Activated naive CD4-positive, alpha-beta T cell treated with anti-CD3 and anti-CD28 coated beads, Interleukin-2, amount 50 U/mL, for 24 hours (primary cell): ENCODE results near the gene PTGER1.

ENCODE experiments used
- H3K27ac Mint-ChIP-seq: one replicate; pipeline ENCODE4 v1.8.0; 2021; ENCODE audit warnings: mild to moderate bottlenecking, mixed read lengths
- H3K27me3 Mint-ChIP-seq: one replicate; pipeline ENCODE4 v1.8.0; 2021; ENCODE audit warnings: mixed read lengths
- H3K36me3 Mint-ChIP-seq: one replicate; pipeline ENCODE4 v1.8.0; 2021; ENCODE audit warnings: mixed read lengths
- H3K4me1 Mint-ChIP-seq: one replicate; pipeline ENCODE4 v1.8.0; 2021; ENCODE audit warnings: mixed read lengths
- H3K4me3 Mint-ChIP-seq: one replicate; pipeline ENCODE4 v1.8.0; 2021; ENCODE audit warnings: mild to moderate bottlenecking, mixed read lengths
- H3K9me3 Mint-ChIP-seq: one replicate; pipeline ENCODE4 v1.8.0; 2021; ENCODE audit warnings: mixed read lengths

Gene PTGER1

DNA sequence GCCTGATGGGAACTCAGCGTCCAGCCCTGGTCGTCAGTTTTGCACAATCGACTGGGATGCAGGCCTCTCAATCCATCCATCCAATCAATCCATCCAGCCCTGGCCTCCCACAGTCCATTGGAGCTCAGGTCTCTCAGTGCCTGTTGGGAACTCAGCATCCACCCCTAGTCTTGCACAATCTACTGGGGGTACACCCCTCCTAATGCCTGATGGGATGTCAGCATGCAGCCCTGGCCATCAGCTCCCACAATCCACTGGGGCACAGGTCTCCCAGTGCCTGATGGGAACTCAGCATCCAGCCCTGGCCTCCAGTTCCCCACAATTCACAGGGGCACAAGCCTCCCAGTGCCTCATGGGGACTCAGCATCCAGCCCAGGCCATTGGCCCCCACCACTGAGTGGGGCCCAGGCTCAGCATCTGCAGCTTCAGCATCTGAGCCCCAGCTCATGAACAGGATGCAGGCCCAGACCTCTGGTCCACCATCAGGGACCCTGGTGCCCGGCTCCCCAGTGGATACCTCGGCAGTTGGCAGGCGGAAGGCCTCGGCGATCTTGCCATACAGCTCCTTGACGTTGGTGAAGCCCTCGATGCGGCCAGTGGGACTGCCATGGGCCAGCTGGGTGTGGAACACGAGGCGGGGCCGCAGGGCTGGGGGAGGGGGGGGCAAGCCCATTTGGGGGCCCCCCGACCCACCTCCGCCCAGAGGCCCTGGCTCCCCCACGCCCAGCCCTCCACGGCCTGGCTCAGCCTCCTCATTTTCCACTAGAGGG, 7.2 kb upstream of the PTGER1 start:
- Mint-ChIP-seq H3K4me3 (no peak overlapping the region), H3K4me1 (peaks cover 6% of the 10 kb centered on the region), H3K9me3 (no peaks in the 10 kb centered on the region), H3K36me3 (no peaks in the 10 kb centered on the region), H3K27ac (no peak overlapping the region), H3K27me3 (no peaks in the 10 kb centered on the region)

- Mint-ChIP-seq H3K4me1 (peaks cover 10% of the 10 kb centered on the region), H3K4me3 (no peak overlapping the region), H3K27ac (no peak overlapping the region), H3K9me3 (no peaks in the 10 kb centered on the region), H3K27me3 (peaks cover 2% of the 10 kb centered on the region), H3K36me3 (no peaks in the 10 kb centered on the region)
Observed at GRCh38 chr19:14480700-14481079, 5.5 kb upstream of the PTGER1 start.

DNA sequence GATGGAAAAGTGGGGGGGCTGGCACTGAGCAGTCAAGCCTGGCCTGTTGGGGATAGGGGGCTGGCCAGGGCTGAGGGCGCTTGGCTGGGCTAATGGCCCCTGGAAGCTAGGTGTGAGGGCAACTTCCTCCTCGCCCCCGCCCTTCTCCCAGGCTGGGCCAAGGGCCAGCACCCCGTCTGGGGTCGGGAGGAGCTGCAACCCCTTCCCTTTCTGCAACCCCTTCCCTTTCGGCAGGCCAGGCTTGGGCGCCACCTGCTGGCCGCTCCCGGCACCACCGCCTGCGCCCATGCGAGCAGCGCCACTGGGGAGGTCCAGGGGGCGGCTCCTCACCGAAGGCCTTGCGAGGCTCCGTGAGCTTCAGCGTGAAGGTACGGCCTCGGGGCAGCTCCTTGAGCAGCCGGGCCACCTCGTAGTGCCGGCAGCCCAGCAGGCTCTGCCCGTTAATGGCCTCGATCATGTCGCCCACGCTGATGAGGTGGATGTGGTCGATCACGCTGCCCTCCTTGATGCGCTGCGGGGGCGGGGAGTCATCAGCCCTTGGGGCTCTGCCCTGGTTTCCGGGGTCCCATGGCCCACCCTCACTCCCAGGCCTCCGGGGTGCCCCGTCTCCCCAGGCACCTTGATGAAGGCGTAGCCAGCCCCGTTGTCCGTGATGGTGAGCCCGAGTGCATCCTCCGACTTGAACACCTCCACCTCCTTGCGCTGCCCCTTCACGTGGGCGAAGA, 5.0 kb upstream of the PTGER1 start:
- no peak overlapping the region for H3K4me3 Mint-ChIP-seq
- H3K4me1 Mint-ChIP-seq, result peaks cover 15% of the 10 kb centered on the region
- no peaks in the 10 kb centered on the region for H3K36me3 Mint-ChIP-seq
- no peaks in the 10 kb centered on the region for H3K9me3 Mint-ChIP-seq
- no peak overlapping the region for H3K27ac Mint-ChIP-seq
- peaks cover 2% of the 10 kb centered on the region for H3K27me3 Mint-ChIP-seq

DNA sequence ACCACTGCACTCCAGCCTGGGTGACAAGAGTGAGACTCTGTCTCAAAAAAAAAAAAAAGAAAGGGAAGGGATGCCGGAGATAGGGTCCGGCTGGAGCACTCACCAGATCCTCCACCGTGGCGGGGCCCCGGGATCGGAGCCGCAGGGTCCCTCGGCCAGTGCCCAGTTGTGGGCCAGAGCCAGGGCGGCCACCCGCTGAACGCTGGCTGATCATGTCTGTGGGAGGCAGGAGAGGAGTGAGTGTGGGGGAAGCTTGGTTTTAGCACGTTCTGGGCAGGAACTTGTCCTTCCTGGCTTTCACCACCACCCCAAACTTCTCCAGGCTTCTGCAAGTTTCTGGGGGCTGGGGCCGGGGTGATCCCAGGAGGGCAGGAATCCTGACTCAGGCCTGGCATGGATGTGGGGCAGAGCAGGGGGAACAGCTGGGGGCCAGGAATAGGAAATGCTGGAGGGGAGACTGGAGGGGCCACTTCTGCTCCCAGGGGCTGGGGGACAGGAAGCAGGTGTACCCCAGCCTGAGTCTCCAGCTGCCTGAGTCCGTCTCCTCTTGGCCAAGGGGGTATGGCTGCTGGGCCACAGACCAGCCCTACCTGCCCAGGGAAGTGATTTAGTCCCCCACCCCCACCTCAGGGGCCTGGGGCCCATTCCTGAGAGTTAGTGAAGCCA, 4.3 kb upstream of the PTGER1 start:
- peaks cover 20% of the 10 kb centered on the region for H3K4me1 Mint-ChIP-seq
- no peaks in the 10 kb centered on the region for H3K9me3 Mint-ChIP-seq
- H3K27ac Mint-ChIP-seq, result no peak overlapping the region
- H3K27me3 Mint-ChIP-seq, result peaks cover 6% of the 10 kb centered on the region
- H3K4me3 Mint-ChIP-seq, result no peak overlapping the region
- no peaks in the 10 kb centered on the region for H3K36me3 Mint-ChIP-seq

GRCh38 chr19:14478113-14478545, 3.0 kb upstream of the PTGER1 start:
- no peaks in the 10 kb centered on the region for H3K9me3 Mint-ChIP-seq

DNA sequence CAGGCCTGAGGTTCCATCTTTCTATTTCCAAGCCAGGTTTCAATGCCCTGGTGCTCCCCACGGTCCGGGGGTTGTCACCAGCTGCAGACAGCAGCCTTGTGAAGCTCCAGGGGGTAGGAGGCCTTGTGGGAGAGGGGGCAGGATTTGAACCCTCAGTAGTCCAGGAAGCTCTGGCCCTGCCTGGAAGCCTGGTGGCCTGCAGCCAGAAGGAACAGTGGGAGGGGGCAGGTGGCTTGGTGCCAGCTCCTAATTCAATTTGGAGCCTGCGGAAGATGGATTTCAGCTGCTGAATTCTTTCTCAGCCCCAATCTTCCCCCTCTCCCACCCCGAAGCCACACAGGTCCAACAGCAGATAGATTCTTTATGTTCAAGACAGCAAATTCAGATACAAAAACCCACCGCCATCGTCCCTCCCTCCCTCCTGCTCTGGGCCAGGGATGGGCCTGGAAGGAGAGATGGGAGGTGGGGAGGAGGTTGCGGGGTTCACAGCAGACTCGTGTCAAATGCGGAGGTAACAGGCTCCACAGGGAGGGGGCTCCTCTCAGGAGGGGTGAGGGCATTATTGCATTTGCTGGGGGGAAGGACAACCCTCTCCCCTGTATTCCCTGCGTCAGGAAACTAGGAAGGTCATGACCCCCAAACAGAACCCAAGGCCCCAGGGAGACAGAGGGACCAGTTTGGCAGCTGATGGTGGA, 2.4 kb upstream of the PTGER1 start:
- no peaks in the 10 kb centered on the region for H3K9me3 Mint-ChIP-seq
- H3K4me1 Mint-ChIP-seq, result peaks cover 30% of the 10 kb centered on the region
- no peaks in the 10 kb centered on the region for H3K36me3 Mint-ChIP-seq
- H3K27ac Mint-ChIP-seq, result no peak overlapping the region
- peaks cover 14% of the 10 kb centered on the region for H3K27me3 Mint-ChIP-seq
- no peak overlapping the region for H3K4me3 Mint-ChIP-seq

More at GRCh38 chr19:14478113-14478545, 3.0 kb upstream of the PTGER1 start:
- H3K4me3 Mint-ChIP-seq, result no peak overlapping the region
- H3K4me1 Mint-ChIP-seq, result peaks cover 25% of the 10 kb centered on the region
- H3K36me3 Mint-ChIP-seq, result no peaks in the 10 kb centered on the region
- peaks cover 11% of the 10 kb centered on the region for H3K27me3 Mint-ChIP-seq
- H3K27ac Mint-ChIP-seq, result no peak overlapping the region

- H3K4me1 Mint-ChIP-seq, result peaks cover 30% of the 10 kb centered on the region
Observed at GRCh38 chr19:14476673-14477401, 1.7 kb upstream of the PTGER1 start.

GRCh38 chr19:14476327-14476672, 1.1 kb upstream of the PTGER1 start:
- no peaks in the 10 kb centered on the region for H3K9me3 Mint-ChIP-seq
- H3K4me1 Mint-ChIP-seq, result peaks cover 30% of the 10 kb centered on the region
- H3K27ac Mint-ChIP-seq, result no peak overlapping the region
- no peaks in the 10 kb centered on the region for H3K36me3 Mint-ChIP-seq
- H3K4me3 Mint-ChIP-seq, result no peak overlapping the region
- H3K27me3 Mint-ChIP-seq, result peaks cover 14% of the 10 kb centered on the region

More at GRCh38 chr19:14476673-14477401, 1.7 kb upstream of the PTGER1 start:
- Mint-ChIP-seq H3K9me3 (no peaks in the 10 kb centered on the region), H3K36me3 (no peaks in the 10 kb centered on the region), H3K27me3 (peaks cover 14% of the 10 kb centered on the region), H3K27ac (no peak overlapping the region), H3K4me3 (no peak overlapping the region)

DNA sequence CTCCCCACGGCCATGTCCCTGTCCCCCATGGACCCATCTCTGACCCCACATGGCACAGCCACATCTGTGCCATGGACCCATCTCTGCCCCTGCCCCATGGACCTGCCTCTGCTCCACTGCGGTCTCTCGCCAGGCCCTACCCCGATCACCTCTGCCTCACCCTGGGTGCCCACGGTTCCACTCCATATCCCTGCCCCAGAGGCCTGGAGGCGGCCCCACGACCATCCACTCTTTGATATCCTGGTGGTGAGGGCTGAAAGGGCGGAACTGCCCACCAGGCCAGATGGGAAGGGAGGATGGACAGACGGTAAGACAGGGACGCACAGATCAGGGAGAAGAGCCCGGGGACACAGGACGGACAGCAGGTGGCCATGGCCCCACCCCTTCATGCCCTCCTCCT, 327 bp downstream of the PTGER1 start:
- H3K4me1 Mint-ChIP-seq, result peaks cover 30% of the 10 kb centered on the region
- H3K27me3 Mint-ChIP-seq, result peaks cover 14% of the 10 kb centered on the region
- no peaks in the 10 kb centered on the region for H3K9me3 Mint-ChIP-seq
- no peak overlapping the region for H3K27ac Mint-ChIP-seq
- no peaks in the 10 kb centered on the region for H3K36me3 Mint-ChIP-seq
- no peak overlapping the region for H3K4me3 Mint-ChIP-seq

- H3K9me3 Mint-ChIP-seq, result no peaks in the 10 kb centered on the region
- H3K27ac Mint-ChIP-seq, result no peak overlapping the region
- H3K4me1 Mint-ChIP-seq, result peaks cover 30% of the 10 kb centered on the region
- peaks cover 2% of the 10 kb centered on the region for H3K36me3 Mint-ChIP-seq
- no peak overlapping the region for H3K4me3 Mint-ChIP-seq
- peaks cover 14% of the 10 kb centered on the region for H3K27me3 Mint-ChIP-seq
Observed at GRCh38 chr19:14473978-14474578, 1.1 kb downstream of the PTGER1 start.

DNA sequence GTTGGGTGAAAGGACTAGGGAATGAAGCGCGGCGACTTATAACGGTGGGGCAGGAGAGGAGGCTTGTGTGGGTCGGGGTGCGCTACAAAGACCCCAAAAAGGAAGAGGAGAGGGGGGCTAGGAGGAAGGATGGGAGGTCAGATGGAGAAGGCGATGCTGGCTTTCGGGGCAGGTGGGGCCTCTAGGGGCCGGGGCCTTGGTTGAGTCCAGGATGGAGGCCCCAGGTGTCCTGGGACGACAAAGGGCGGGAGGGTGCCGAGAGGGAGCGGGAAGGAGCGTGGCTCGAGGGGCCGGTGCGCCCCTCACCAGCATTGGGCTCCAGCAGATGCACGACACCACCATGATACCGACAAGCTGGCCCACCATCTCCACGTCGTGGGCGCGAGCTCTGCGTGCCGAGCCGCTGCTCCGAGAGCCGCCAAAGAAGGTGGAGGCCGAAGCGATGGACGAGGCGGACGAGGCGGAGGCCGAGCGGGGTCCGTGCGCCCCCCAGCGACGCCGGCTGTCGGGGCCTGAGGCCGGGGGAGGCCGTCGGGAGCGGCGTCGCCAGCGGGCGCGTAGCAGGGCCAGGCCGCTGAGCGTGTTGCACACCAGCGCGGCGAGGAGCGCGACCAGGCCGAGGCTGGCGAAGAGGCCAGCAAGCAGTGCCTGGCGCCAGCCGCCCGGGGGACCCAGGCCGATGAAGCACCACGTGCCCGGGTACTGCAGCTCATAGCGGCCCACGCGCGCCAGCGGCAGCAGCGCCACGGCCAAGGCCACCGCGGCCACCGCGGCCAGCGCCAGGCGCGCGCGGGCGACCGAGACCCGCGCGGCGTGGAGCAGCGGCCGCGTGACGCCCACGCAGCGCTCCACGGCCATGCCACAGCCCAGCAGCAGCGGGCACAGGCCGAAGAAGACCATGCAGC, 1.8 kb downstream of the PTGER1 start:
- no peak overlapping the region for H3K27ac Mint-ChIP-seq
- H3K36me3 Mint-ChIP-seq, result peaks cover 2% of the 10 kb centered on the region
- H3K9me3 Mint-ChIP-seq, result no peaks in the 10 kb centered on the region
- H3K4me1 Mint-ChIP-seq, result peaks cover 30% of the 10 kb centered on the region
- H3K4me3 Mint-ChIP-seq, result peak overlapping the region; percentile 58
- H3K27me3 Mint-ChIP-seq, result peaks cover 14% of the 10 kb centered on the region

- Mint-ChIP-seq H3K27me3 (peaks cover 14% of the 10 kb centered on the region), H3K4me1 (peaks cover 30% of the 10 kb centered on the region), H3K27ac (no peak overlapping the region), H3K9me3 (no peaks in the 10 kb centered on the region), H3K4me3 (peak overlapping the region; percentile 58), H3K36me3 (peaks cover 2% of the 10 kb centered on the region)
Observed at GRCh38 chr19:14472202-14472938, 2.8 kb downstream of the PTGER1 start.

DNA sequence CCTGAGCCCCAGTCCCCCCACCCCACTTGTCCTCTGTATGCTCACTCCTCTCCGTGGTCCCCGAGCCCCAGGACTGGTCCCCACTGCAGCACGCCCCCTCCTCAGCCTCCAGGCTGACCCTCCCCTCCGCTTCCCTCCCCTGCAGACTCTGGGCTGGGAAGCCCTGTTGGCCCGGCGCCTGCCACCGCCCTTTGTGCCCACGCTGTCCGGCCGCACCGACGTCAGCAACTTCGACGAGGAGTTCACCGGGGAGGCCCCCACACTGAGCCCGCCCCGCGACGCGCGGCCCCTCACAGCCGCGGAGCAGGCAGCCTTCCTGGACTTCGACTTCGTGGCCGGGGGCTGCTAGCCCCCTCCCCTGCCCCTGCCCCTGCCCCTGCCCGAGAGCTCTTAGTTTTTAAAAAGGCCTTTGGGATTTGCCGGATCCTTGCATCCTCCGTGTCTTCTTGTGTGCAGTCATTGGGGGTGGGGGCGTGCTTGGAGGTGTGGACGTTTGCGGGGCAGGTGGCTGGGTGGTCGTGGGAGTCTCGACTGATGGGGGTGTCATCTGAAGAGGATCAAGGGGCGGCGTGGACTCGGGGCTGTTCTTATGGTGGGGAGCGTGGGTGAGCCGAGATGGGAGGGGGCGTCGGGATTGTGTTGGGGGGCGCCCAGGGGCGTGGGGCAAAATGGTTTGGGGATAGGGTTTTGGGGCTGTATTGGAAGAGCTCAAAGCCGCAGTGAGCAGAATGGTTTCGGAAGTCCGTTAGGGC, 3.5 kb downstream of the PTGER1 start:
- Mint-ChIP-seq H3K36me3 (peaks cover 2% of the 10 kb centered on the region), H3K9me3 (no peaks in the 10 kb centered on the region), H3K4me1 (peaks cover 28% of the 10 kb centered on the region), H3K27me3 (peaks cover 14% of the 10 kb centered on the region), H3K4me3 (no peak overlapping the region), H3K27ac (no peak overlapping the region)
